WTC11 (cell line): ENCODE results near the gene NXN. TPM values are rescaled to one million over a fixed set of nuclear protein-coding genes. Genes with fewer than 3 reads are reported as not detected.

Source experiments
- ATAC-seq: fragments of 200-7000 bp; cut with Tn5 transposase; 2 replicates; pipeline ENCODE4 v1.10.0; 2021; ENCODE audit warnings: mild to moderate bottlenecking, moderate library complexity
- CTCF ChIA-PET: fragments of 300-600 bp; sonication (Branson Sonifier 250); formaldehyde crosslinking; loops from one replicate; lab custom pipeline; 2021; ENCODE audit warnings: antibody characterized with exemption; lab: Charles Lee
- POLR2A ChIA-PET: fragments of 350-600 bp; sonication (Branson Sonifier 250); formaldehyde crosslinking; loops from one replicate; lab custom pipeline; 2021; ENCODE audit warnings: antibody characterized with exemption; lab: Charles Lee
- DNase-seq: peaks from one replicate; pipeline ENCODE4 v3.0.0; 2021; ENCODE audit warnings: low spot score
- H3K27ac Mint-ChIP-seq: 2 replicates; pipeline ENCODE4 v1.8.0; 2021; ENCODE audit warnings: mixed read lengths
- H3K27me3 Mint-ChIP-seq: 2 replicates; pipeline ENCODE4 v1.8.0; 2021; ENCODE audit warnings: low read depth, mild to moderate bottlenecking, moderate library complexity, mixed read lengths
- H3K36me3 Mint-ChIP-seq: 2 replicates; pipeline ENCODE4 v1.8.0; 2021; ENCODE audit warnings: mixed read lengths
- H3K4me1 Mint-ChIP-seq: 2 replicates; pipeline ENCODE4 v1.8.0; 2022; ENCODE audit warnings: mixed read lengths
- H3K4me3 Mint-ChIP-seq: 2 replicates; pipeline ENCODE4 v1.8.0; 2021; ENCODE audit warnings: mild to moderate bottlenecking, moderate library complexity, mixed read lengths
- H3K9me3 Mint-ChIP-seq: 2 replicates; pipeline ENCODE4 v1.8.0; 2021; ENCODE audit warnings: mixed read lengths
- ATF1 ChIP-seq: sonication (generic); formaldehyde crosslinking; IDR thresholded peaks from 2 replicates; pipeline ENCODE4 v1.8.1; 2023; ENCODE audit warnings: mild to moderate bottlenecking, moderate library complexity, missing genetic modification reagents
- CBFB ChIP-seq: sonication (generic); formaldehyde crosslinking; IDR thresholded peaks from 2 replicates; pipeline ENCODE4 v1.8.1; 2022; ENCODE audit warnings: mild to moderate bottlenecking, low read depth, missing genetic modification reagents
- CREB1 ChIP-seq: sonication (generic); formaldehyde crosslinking; IDR thresholded peaks from 2 replicates; pipeline ENCODE4 v1.8.0; 2023; ENCODE audit warnings: mild to moderate bottlenecking, missing genetic modification reagents
- CREM ChIP-seq: sonication (generic); formaldehyde crosslinking; IDR thresholded peaks from 2 replicates; pipeline ENCODE4 v1.8.1; 2022; ENCODE audit warnings: mild to moderate bottlenecking, missing genetic modification reagents, moderate library complexity
- ETV6 ChIP-seq: sonication (generic); formaldehyde crosslinking; IDR thresholded peaks from 2 replicates; pipeline ENCODE4 v1.8.1; 2022; ENCODE audit warnings: mild to moderate bottlenecking, missing genetic modification reagents
- FOXJ3 ChIP-seq: sonication (generic); formaldehyde crosslinking; IDR thresholded peaks from 2 replicates; pipeline ENCODE4 v1.9.0; 2021; ENCODE audit warnings: missing genetic modification reagents, mild to moderate bottlenecking, borderline replicate concordance
- GTF2I ChIP-seq: fragments of 250-450 bp; sonication (Bioruptor Pico); conservative IDR thresholded peaks from 2 replicates; pipeline ENCODE4 v1.4.0; 2021; ENCODE audit warnings: mild to moderate bottlenecking
- NR1H2 ChIP-seq: sonication (generic); formaldehyde crosslinking; IDR thresholded peaks from 2 replicates; pipeline ENCODE4 v1.9.0; 2021; ENCODE audit warnings: mild to moderate bottlenecking, moderate library complexity, missing genetic modification reagents
- SMAD4 ChIP-seq: sonication (generic); formaldehyde crosslinking; IDR thresholded peaks from 2 replicates; pipeline ENCODE4 v1.8.0; 2022; ENCODE audit warnings: mild to moderate bottlenecking, missing genetic modification reagents
- SOX15 ChIP-seq: fragments of 250-450 bp; sonication (Bioruptor Pico); IDR thresholded peaks from 2 replicates; pipeline ENCODE4 v1.9.0; 2021; ENCODE audit warnings: mild to moderate bottlenecking
- SP1 ChIP-seq: sonication (generic); formaldehyde crosslinking; conservative IDR thresholded peaks from 2 replicates; pipeline ENCODE4 v1.8.1; 2022; ENCODE audit warnings: missing genetic modification reagents
- TEAD4 ChIP-seq: sonication (generic); formaldehyde crosslinking; IDR thresholded peaks from 2 replicates; pipeline ENCODE4 v1.8.0; 2022; ENCODE audit warnings: mild to moderate bottlenecking, missing genetic modification reagents
- ZNF138 ChIP-seq: sonication (generic); formaldehyde crosslinking; conservative IDR thresholded peaks from 2 replicates; pipeline ENCODE4 v1.8.1; 2022; ENCODE audit warnings: mild to moderate bottlenecking, moderate library complexity, missing genetic modification reagents
- ZNF232 ChIP-seq: sonication (generic); formaldehyde crosslinking; IDR thresholded peaks from 2 replicates; pipeline ENCODE4 v1.8.0; 2022; ENCODE audit warnings: mild to moderate bottlenecking, missing genetic modification reagents
- ZNF263 ChIP-seq: sonication (generic); formaldehyde crosslinking; IDR thresholded peaks from 2 replicates; pipeline ENCODE4 v1.8.1; 2022; ENCODE audit warnings: low read depth, mild to moderate bottlenecking, moderate library complexity, missing genetic modification reagents
- ZNF416 ChIP-seq: fragments of 250-450 bp; sonication (Bioruptor Pico); IDR thresholded peaks from 2 replicates; pipeline ENCODE4 v1.9.0; 2021; ENCODE audit warnings: mild to moderate bottlenecking, inconsistent platforms
- ZNF423 ChIP-seq: fragments of 250-450 bp; sonication (Bioruptor Pico); IDR thresholded peaks from 2 replicates; pipeline ENCODE4 v2.1.2; 2022; ENCODE audit warnings: mild to moderate bottlenecking, moderate library complexity
- total RNA-seq: library from RNA; stranded (reverse); gene quantifications from 3 replicates; pipeline ENCODE4 v1.2.3, GENCODE V29; 2021
- TF ChIP-seq, protein P1 (sequence below): fragments of 250-450 bp; sonication (Bioruptor Pico); IDR thresholded peaks from 2 replicates; pipeline ENCODE4 v1.9.0; 2021; ENCODE audit warnings: mild to moderate bottlenecking
- TF ChIP-seq, protein P2 (sequence below): sonication (generic); formaldehyde crosslinking; IDR thresholded peaks from 2 replicates; pipeline ENCODE4 v1.8.1; 2022; ENCODE audit warnings: mild to moderate bottlenecking, missing genetic modification reagents, moderate library complexity, borderline replicate concordance
- TF ChIP-seq, protein P3 (sequence below): sonication (generic); formaldehyde crosslinking; IDR thresholded peaks from 2 replicates; pipeline ENCODE4 v1.8.0; 2023; ENCODE audit warnings: missing genetic modification reagents
- TF ChIP-seq, protein P4 (sequence below): sonication (generic); formaldehyde crosslinking; IDR thresholded peaks from 2 replicates; pipeline ENCODE4 v1.8.0; 2023; ENCODE audit warnings: missing genetic modification reagents, mild to moderate bottlenecking, borderline replicate concordance
- TF ChIP-seq, protein P5 (sequence below): sonication (generic); formaldehyde crosslinking; IDR thresholded peaks from 2 replicates; pipeline ENCODE4 v1.8.0; 2022; ENCODE audit warnings: mild to moderate bottlenecking, missing genetic modification reagents
- TF ChIP-seq, protein P6 (sequence below): fragments of 250-450 bp; sonication (Bioruptor Pico); IDR thresholded peaks from 2 replicates; pipeline ENCODE4 v1.9.0; 2021; ENCODE audit warnings: mild to moderate bottlenecking

NXN gene
- total RNA-seq, 1 experiment from 2014 or later = 96.8 TPM

DNA sequence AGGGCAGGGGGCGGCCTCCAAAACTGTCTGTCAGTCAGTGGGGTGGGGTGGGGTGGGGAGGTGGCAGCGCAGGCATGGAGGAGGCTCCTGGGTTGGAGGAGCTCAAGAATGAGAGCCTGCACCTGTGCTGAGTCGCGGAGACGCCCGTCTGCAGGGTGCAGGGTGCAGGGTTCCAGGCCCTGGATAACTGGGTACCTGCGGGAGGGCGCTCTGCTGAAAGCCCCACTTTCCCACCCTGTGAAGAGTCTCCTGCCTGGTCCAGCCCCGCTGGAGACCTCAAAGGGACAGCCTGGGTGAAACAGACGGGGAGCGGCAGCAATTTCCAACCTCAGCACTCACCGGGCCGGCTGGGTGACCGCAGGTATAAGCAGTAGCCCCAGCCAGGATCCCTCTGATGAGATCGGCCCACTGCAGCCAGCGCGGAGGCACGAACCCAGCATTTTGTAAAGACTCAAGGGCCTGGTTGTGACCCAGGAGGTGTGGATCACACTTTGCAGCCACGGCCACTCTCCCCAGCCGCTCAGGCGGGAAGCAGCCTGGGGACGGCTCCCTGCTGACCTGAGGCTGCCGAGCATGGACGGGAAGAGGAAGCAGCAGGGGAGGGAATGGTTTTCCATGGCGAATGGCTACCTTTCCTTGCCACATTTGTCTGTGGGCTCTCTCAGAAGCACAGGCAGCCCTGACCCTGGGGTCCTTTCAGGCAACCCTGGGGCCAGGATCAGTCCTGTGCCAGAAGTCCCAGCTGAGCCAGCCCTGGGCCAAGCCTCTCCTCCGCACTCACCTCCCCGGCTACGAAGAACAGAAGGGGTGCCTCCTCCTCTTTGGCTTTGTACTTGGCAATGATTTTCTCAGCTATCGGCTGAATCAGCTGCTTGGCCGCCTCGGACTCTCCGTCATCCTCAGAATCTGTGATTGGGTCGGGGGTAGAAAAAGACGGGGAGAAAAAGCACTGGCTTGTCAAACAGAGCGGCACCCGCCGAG is 176.4 kb downstream of the NXN start:
- POLR2A ChIA-PET = interaction anchor here (0.8 kb wide), 1 partner anchor 1260 kb away, joined by 3 read pairs; no protein-coding TSS in a partner anchor
- no peak for DNase-seq
- Mint-ChIP-seq H3K36me3 (peaks cover 4% of the 10 kb centered on the region; the same call in 1 of the 2 replicates), H3K27me3 (no peaks in the 10 kb centered on the region), H3K27ac (peak overlapping the region; percentile 72), H3K9me3 (no peaks in the 10 kb centered on the region), H3K4me3 (no peak overlapping the region), H3K4me1 (peaks cover 8% of the 10 kb centered on the region)
- TF ChIP-seq, protein P1, sequence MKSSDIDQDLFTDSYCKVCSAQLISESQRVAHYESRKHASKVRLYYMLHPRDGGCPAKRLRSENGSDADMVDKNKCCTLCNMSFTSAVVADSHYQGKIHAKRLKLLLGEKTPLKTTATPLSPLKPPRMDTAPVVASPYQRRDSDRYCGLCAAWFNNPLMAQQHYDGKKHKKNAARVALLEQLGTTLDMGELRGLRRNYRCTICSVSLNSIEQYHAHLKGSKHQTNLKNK (CRISPR knock-in tag) = no peak
- TF ChIP-seq ETV6 (CRISPR knock-in tag) (no peak), NR1H2 (no peak), FOXJ3 (CRISPR knock-in tag) (no peak), ZNF232 (CRISPR knock-in tag) (no peak), ATF1 (CRISPR knock-in tag) (no peak), ZNF263 (CRISPR knock-in tag) (no peak), ZNF423 (CRISPR knock-in tag) (no peak), SMAD4 (CRISPR knock-in tag) (no peak), CBFB (no peak), TEAD4 (CRISPR knock-in tag) (no peak)
- TF ChIP-seq, protein P2, sequence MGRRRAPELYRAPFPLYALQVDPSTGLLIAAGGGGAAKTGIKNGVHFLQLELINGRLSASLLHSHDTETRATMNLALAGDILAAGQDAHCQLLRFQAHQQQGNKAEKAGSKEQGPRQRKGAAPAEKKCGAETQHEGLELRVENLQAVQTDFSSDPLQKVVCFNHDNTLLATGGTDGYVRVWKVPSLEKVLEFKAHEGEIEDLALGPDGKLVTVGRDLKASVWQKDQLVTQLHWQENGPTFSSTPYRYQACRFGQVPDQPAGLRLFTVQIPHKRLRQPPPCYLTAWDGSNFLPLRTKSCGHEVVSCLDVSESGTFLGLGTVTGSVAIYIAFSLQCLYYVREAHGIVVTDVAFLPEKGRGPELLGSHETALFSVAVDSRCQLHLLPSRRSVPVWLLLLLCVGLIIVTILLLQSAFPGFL = no peak
- TF ChIP-seq, protein P3, sequence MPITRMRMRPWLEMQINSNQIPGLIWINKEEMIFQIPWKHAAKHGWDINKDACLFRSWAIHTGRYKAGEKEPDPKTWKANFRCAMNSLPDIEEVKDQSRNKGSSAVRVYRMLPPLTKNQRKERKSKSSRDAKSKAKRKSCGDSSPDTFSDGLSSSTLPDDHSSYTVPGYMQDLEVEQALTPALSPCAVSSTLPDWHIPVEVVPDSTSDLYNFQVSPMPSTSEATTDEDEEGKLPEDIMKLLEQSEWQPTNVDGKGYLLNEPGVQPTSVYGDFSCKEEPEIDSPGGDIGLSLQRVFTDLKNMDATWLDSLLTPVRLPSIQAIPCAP (CRISPR knock-in tag) = no peak
- TF ChIP-seq, protein P4, sequence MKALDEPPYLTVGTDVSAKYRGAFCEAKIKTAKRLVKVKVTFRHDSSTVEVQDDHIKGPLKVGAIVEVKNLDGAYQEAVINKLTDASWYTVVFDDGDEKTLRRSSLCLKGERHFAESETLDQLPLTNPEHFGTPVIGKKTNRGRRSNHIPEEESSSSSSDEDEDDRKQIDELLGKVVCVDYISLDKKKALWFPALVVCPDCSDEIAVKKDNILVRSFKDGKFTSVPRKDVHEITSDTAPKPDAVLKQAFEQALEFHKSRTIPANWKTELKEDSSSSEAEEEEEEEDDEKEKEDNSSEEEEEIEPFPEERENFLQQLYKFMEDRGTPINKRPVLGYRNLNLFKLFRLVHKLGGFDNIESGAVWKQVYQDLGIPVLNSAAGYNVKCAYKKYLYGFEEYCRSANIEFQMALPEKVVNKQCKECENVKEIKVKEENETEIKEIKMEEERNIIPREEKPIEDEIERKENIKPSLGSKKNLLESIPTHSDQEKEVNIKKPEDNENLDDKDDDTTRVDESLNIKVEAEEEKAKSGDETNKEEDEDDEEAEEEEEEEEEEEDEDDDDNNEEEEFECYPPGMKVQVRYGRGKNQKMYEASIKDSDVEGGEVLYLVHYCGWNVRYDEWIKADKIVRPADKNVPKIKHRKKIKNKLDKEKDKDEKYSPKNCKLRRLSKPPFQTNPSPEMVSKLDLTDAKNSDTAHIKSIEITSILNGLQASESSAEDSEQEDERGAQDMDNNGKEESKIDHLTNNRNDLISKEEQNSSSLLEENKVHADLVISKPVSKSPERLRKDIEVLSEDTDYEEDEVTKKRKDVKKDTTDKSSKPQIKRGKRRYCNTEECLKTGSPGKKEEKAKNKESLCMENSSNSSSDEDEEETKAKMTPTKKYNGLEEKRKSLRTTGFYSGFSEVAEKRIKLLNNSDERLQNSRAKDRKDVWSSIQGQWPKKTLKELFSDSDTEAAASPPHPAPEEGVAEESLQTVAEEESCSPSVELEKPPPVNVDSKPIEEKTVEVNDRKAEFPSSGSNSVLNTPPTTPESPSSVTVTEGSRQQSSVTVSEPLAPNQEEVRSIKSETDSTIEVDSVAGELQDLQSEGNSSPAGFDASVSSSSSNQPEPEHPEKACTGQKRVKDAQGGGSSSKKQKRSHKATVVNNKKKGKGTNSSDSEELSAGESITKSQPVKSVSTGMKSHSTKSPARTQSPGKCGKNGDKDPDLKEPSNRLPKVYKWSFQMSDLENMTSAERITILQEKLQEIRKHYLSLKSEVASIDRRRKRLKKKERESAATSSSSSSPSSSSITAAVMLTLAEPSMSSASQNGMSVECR (CRISPR knock-in tag) = no peak
- TF ChIP-seq, protein P5, sequence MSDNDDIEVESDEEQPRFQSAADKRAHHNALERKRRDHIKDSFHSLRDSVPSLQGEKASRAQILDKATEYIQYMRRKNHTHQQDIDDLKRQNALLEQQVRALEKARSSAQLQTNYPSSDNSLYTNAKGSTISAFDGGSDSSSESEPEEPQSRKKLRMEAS = no peak
- ATAC-seq = no peak
- CTCF ChIA-PET = interaction anchor here (1.1 to 3.5 kb wide), 5 partner anchors 8 to 194 kb away, joined by 3 to 28 read pairs (median 8); partner anchors contain the start of genes GLOD4, NXN and TIMM22

DNA sequence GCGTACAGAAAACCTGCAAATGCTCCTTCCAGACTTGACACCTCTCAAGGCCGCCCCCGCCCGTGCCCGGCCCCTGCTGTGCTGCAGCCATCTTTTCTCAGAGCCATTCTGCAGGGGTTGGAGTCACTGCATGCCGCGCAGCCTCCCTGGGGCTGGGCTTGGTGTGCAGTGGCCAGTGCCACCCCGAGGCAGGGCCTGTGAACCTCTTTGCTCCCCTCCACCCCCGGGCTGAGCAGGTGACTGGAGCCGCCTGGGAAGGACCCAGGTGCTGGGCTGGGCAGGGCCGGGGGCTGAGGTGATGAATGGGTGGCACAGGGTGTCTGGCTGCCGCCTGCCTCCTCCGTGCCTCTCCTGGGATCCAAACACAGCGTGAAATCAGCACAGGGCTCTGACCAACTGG is 177.1 kb downstream of the NXN start:
- ChIA-PET POLR2A (no interaction called here), CTCF (interaction anchor here (1.0 to 2.3 kb wide), 2 partner anchors 75 to 194 kb away, joined by 3 to 8 read pairs; partner anchors contain the start of gene TIMM22)
- H3K27me3 Mint-ChIP-seq = no peaks in the 10 kb centered on the region
- peaks cover 8% of the 10 kb centered on the region for H3K4me1 Mint-ChIP-seq
- no peak overlapping the region for H3K27ac Mint-ChIP-seq
- ATAC-seq (no peak), DNase-seq (no peak)
- no peak overlapping the region for H3K4me3 Mint-ChIP-seq
- H3K36me3 Mint-ChIP-seq = peaks cover 4% of the 10 kb centered on the region; the same call in 1 of the 2 replicates
- no peaks in the 10 kb centered on the region for H3K9me3 Mint-ChIP-seq
- no peak for TF ChIP-seq NR1H2
- TF ChIP-seq, protein P3 (CRISPR knock-in tag) = no peak
- no peak for TF ChIP-seq ZNF416
- no peak for TF ChIP-seq ZNF232 (CRISPR knock-in tag)
- no peak for TF ChIP-seq ZNF138 (CRISPR knock-in tag)
- no peak for TF ChIP-seq CREM (CRISPR knock-in tag)
- no peak for TF ChIP-seq GTF2I
- no peak for TF ChIP-seq CREB1 (CRISPR knock-in tag)
- no peak for TF ChIP-seq SP1 (CRISPR knock-in tag)
- TF ChIP-seq, protein P6, sequence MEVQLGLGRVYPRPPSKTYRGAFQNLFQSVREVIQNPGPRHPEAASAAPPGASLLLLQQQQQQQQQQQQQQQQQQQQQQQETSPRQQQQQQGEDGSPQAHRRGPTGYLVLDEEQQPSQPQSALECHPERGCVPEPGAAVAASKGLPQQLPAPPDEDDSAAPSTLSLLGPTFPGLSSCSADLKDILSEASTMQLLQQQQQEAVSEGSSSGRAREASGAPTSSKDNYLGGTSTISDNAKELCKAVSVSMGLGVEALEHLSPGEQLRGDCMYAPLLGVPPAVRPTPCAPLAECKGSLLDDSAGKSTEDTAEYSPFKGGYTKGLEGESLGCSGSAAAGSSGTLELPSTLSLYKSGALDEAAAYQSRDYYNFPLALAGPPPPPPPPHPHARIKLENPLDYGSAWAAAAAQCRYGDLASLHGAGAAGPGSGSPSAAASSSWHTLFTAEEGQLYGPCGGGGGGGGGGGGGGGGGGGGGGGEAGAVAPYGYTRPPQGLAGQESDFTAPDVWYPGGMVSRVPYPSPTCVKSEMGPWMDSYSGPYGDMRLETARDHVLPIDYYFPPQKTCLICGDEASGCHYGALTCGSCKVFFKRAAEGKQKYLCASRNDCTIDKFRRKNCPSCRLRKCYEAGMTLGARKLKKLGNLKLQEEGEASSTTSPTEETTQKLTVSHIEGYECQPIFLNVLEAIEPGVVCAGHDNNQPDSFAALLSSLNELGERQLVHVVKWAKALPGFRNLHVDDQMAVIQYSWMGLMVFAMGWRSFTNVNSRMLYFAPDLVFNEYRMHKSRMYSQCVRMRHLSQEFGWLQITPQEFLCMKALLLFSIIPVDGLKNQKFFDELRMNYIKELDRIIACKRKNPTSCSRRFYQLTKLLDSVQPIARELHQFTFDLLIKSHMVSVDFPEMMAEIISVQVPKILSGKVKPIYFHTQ (CRISPR knock-in tag) = no peak
- TF ChIP-seq SOX15 (CRISPR knock-in tag) = no peak
- no peak for TF ChIP-seq ZNF263 (CRISPR knock-in tag)
